A673 (cell line): ENCODE measurements around the gene KLF7.

Experiments used
- CTCF ChIP-seq: fragments of 300-800, 200-600 bp; sonication (generic); conservative IDR thresholded peaks from 2 replicates; pipeline ENCODE4 v1.5.1; 2017; ENCODE audit warnings: low read depth, mild to moderate bottlenecking, antibody characterized with exemption, low read length, moderate library complexity, mixed read lengths
- EZH2 ChIP-seq: fragments of 200-600 bp; sonication (generic); IDR thresholded peaks from 2 replicates; pipeline ENCODE4 v1.6.1; 2017; ENCODE audit warnings: borderline replicate concordance, low read depth, mild to moderate bottlenecking, mixed read lengths, antibody characterized with exemption, low read length; ENCODE audit not compliant: poor library complexity, severe bottlenecking

- no peak for TF ChIP-seq CTCF
- TF ChIP-seq EZH2: no peak
Measured at GRCh38 chr2:207037896-207038295, 127.9 kb downstream of the KLF7 start.
